Measurements from ENCODE around the gene CDH4. TPM values are rescaled to one million over a fixed set of nuclear protein-coding genes. Genes with fewer than 3 reads are reported as not detected.

CDH4 gene
- total RNA-seq, 6 experiments from 2014 or later = 5.8 to 12.8 (median 10.9) TPM

- Mint-ChIP-seq H3K9me3 (peaks cover 48% of the 10 kb centered on the region), H3K27ac (no peak overlapping the region), H3K4me3 (no peak overlapping the region), H3K36me3 (ENCODE audit: low read depth) (peaks cover 11% of the 10 kb centered on the region; the same call in 1 of the 2 replicates), H3K4me1 (ENCODE audit: low read depth) (no peaks in the 10 kb centered on the region), H3K27me3 (ENCODE audit: insufficient read depth) (no peaks in the 10 kb centered on the region; the same call in 1 of the 2 replicates)
- TF ChIP-seq CTCF (IDR thresholded peaks at IDR 0.05) = no peak
- no peak for DNase-seq
These were observed 447.7 kb downstream of the CDH4 start for GRCh38 chr20:61699495-61700374.

DNA sequence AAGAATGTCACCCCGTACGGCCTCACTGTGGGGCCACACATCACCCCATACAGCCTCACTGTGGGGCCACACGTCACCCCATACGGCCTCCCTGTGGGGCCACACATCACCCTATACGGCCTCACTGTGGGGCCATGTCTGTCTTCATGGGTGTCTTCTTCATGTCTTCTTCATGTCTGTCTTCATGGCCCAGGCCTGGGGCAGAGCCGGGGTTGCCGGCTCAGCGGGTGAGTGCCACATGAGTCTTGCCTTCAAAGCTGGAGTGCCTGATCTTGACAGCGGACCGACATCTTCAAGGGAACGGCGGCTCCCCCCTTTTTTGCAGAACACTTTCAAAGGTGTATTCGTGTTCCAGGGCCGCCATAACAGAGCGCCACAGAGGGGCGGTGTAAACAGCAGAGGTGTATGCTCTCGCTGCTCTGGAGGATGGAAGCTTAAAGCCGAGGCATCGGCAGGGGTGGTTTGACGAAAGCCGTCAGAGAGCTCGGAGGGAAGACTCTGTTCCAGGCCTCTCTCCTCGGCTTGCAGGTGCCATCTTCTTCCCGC lies 448.6 kb downstream of the CDH4 start:
- H3K4me1 Mint-ChIP-seq (ENCODE audit: low read depth) = no peaks in the 10 kb centered on the region
- H3K27me3 Mint-ChIP-seq (ENCODE audit: insufficient read depth) = peaks cover 1% of the 10 kb centered on the region
- H3K4me3 Mint-ChIP-seq = no peak overlapping the region
- TF ChIP-seq CTCF (IDR thresholded peaks at IDR 0.05) = no peak
- H3K36me3 Mint-ChIP-seq (ENCODE audit: low read depth) = peaks cover 11% of the 10 kb centered on the region; the same call in 1 of the 2 replicates
- H3K9me3 Mint-ChIP-seq = peaks cover 51% of the 10 kb centered on the region
- DNase-seq = no peak
- no peak overlapping the region for H3K27ac Mint-ChIP-seq

DNA sequence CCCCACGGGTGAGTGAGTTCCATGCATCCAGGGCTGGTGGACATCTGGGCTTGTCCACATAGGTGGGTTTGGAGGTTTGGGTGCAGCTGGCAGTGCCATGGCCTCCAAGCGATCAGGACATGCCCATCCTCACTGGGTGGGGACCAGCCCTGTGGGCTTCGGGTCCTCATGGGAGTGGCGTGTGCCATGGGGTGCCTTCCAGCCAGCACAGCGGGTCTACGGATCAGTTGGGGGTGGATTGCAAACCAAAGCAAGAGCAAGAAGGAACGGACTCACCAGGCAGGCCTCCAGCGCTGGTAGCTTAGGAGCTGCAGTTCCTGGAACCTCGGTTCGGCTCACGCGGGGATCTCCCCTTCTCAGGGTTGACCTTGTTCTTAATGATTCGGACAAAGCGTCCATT lies 449.3 kb downstream of the CDH4 start:
- DNase-seq = no peak
- TF ChIP-seq CTCF (IDR thresholded peaks at IDR 0.05) = no peak
- Mint-ChIP-seq H3K4me1 (ENCODE audit: low read depth) (no peaks in the 10 kb centered on the region), H3K27ac (no peak overlapping the region), H3K36me3 (ENCODE audit: low read depth) (peaks cover 11% of the 10 kb centered on the region; the same call in 1 of the 2 replicates), H3K27me3 (ENCODE audit: insufficient read depth) (peaks cover 1% of the 10 kb centered on the region), H3K9me3 (peaks cover 55% of the 10 kb centered on the region), H3K4me3 (no peak overlapping the region)

DNA sequence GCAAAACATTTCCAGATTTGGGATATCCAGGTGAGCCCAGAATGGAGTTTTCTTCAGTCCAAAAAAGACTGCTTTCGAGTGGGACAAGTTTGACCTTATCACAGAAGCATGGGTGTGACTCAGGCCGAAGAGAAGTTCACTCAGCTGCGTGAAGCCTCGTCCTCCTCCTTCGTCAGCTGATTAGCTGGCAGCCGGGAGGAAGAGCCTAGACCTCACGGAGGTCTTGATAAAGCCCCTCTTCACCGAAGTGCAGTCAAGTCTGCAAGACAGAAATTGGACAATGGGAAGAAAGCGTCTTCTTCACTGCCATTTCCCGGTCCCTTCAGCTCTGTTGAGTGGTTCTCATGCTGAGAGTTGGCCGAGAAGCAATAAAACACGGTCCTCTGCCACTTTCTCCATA lies 449.7 kb downstream of the CDH4 start:
- peaks cover 10% of the 10 kb centered on the region; the same call in 1 of the 2 replicates for H3K36me3 Mint-ChIP-seq (ENCODE audit: low read depth)
- no peak overlapping the region for H3K27ac Mint-ChIP-seq
- peaks cover 1% of the 10 kb centered on the region for H3K27me3 Mint-ChIP-seq (ENCODE audit: insufficient read depth)
- H3K9me3 Mint-ChIP-seq = peaks cover 53% of the 10 kb centered on the region
- TF ChIP-seq CTCF (IDR thresholded peaks at IDR 0.05) = no peak
- H3K4me1 Mint-ChIP-seq (ENCODE audit: low read depth) = no peaks in the 10 kb centered on the region
- no peak overlapping the region for H3K4me3 Mint-ChIP-seq
- no peak for DNase-seq

GRCh38 chr20:61702246-61702645 lies 450.2 kb downstream of the CDH4 start:
- DNase-seq = no peak
- Mint-ChIP-seq H3K9me3 (peaks cover 50% of the 10 kb centered on the region), H3K27ac (no peak overlapping the region), H3K36me3 (ENCODE audit: low read depth) (peaks cover 7% of the 10 kb centered on the region; the same call in 1 of the 2 replicates), H3K4me1 (ENCODE audit: low read depth) (no peaks in the 10 kb centered on the region), H3K4me3 (no peak overlapping the region), H3K27me3 (ENCODE audit: insufficient read depth) (peaks cover 1% of the 10 kb centered on the region)
- no peak for TF ChIP-seq CTCF (IDR thresholded peaks at IDR 0.05)
